Peyer's patch (tissue), 4 donors: Measurements from ENCODE around the gene ACSL5. TPM values are rescaled to one million over a fixed set of nuclear protein-coding genes. Genes with fewer than 3 reads are reported as not detected.

Experiments
- DNase-seq, 3 donors: peaks; one replicate each; pipeline ENCODE4 v3.0.0-alpha.2; 2017 to 2019
- H3K27ac ChIP-seq, 4 donors: fragments of 200-600 bp; sonication (generic); one replicate each; pipeline ENCODE4 v1.5.1; 2016 to 2019
- H3K27me3 ChIP-seq, 2 donors: fragments of 200-600 bp; sonication (generic); one replicate each; pipeline ENCODE4 v1.5.1; 2019
- H3K36me3 ChIP-seq, 3 donors: fragments of 200-600 bp; sonication (generic); one replicate each; pipeline ENCODE4 v1.5.1; 2016 to 2019
- H3K4me1 ChIP-seq, 4 donors: fragments of 200-600 bp; sonication (generic); one replicate each; pipeline ENCODE4 v1.5.1; 2016 to 2019
- H3K4me3 ChIP-seq, 4 donors: fragments of 200-600 bp; sonication (generic); 1 replicate in 3 of 4; 2 replicates in 1 of 4; pipeline ENCODE4 v1.5.1; 2016 to 2019; ENCODE audit warnings: mild to moderate bottlenecking in 1 of 4
- H3K9me3 ChIP-seq, 4 donors: fragments of 200-600 bp; sonication (generic); one replicate each; pipeline ENCODE4 v1.5.1; 2016 to 2019; ENCODE audit warnings: mild to moderate bottlenecking in 1 of 4
- POLR2A ChIP-seq, 2 donors: fragments of 450-650 bp; IDR thresholded peaks; one replicate each; pipeline ENCODE4 v1.5.1; 2017; ENCODE audit warnings: antibody characterized with exemption in 2 of 2, mild to moderate bottlenecking in 2 of 2, moderate library complexity in 2 of 2
- total RNA-seq, 4 donors: library from RNA; depleted of rRNA; stranded (reverse); fragments of >200 nt; gene quantifications; one replicate each; pipeline ENCODE4 v1.1.0, GENCODE V29; 2016
- TF ChIP-seq, protein P1 (sequence below), 6 experiments: fragments of 450-650 bp in 4 of 6; fragments of 200-600 bp in 2 of 6; sonication (generic) in 1 of 6; IDR thresholded peaks; one replicate each; pipeline ENCODE4 v1.5.1; 2017 to 2019; ENCODE audit warnings: antibody characterized with exemption in 6 of 6, mild to moderate bottlenecking in 3 of 6, moderate library complexity in 1 of 6

ACSL5 gene
- total RNA-seq, 4 donors from 2014 or later: 133 to 1,137 (median 595) TPM

DNA sequence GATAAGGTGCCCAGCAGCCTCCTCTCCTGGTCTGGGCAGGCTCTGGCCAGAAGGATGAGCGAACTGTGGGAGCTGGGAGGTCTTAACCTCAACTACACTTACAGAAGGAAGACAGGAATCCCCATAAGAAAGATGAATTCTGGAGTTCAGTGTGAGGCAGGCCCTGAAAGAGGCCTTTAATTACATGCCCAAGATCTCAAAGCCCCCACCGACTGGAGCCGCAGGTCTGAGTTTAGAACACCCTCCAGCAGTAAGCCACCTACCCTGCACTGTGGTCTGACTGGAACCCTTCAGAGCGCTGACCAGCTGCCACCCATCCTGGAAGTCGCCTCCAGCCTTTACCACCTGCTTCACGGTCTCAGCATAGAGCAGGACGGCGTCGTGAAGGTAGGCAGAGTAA lies 28.2 kb upstream of the ACSL5 start:
- no peaks in the 10 kb centered on the region for H3K36me3 ChIP-seq
- H3K27ac ChIP-seq: no peak overlapping the region
- H3K4me3 ChIP-seq: no peak overlapping the region
- H3K27me3 ChIP-seq: no peaks in the 10 kb centered on the region
- no peaks in the 10 kb centered on the region for H3K4me1 ChIP-seq
- no peaks in the 10 kb centered on the region for H3K9me3 ChIP-seq
- TF ChIP-seq, protein P1, sequence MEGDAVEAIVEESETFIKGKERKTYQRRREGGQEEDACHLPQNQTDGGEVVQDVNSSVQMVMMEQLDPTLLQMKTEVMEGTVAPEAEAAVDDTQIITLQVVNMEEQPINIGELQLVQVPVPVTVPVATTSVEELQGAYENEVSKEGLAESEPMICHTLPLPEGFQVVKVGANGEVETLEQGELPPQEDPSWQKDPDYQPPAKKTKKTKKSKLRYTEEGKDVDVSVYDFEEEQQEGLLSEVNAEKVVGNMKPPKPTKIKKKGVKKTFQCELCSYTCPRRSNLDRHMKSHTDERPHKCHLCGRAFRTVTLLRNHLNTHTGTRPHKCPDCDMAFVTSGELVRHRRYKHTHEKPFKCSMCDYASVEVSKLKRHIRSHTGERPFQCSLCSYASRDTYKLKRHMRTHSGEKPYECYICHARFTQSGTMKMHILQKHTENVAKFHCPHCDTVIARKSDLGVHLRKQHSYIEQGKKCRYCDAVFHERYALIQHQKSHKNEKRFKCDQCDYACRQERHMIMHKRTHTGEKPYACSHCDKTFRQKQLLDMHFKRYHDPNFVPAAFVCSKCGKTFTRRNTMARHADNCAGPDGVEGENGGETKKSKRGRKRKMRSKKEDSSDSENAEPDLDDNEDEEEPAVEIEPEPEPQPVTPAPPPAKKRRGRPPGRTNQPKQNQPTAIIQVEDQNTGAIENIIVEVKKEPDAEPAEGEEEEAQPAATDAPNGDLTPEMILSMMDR (IDR thresholded peaks at IDR 0.05): no peak
- no peak for TF ChIP-seq POLR2A (IDR thresholded peaks at IDR 0.05)
- no peak for DNase-seq

DNA sequence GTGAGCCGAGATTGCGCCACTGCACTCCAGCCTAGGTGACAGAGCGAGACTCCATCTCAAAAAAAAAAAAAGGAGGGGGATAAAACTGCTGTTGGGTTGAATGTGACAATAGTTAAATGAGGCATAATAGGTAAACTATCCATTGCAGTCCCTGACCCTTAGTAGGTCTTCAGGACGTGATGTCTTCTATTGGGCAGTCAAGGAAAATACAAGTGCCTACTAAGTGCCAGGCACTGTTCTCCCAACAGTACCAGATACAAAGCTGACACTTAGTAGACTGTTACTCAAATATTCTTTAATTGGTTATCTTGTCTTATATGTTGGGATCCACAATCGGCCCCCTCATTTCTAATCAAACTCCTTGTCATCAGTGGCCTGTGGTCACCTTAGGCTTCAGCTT lies 27.1 kb upstream of the ACSL5 start:
- H3K9me3 ChIP-seq: no peaks in the 10 kb centered on the region
- H3K27me3 ChIP-seq: no peaks in the 10 kb centered on the region
- no peak for DNase-seq
- H3K36me3 ChIP-seq: no peaks in the 10 kb centered on the region
- H3K27ac ChIP-seq: no peak overlapping the region
- no peak overlapping the region for H3K4me3 ChIP-seq
- TF ChIP-seq POLR2A (IDR thresholded peaks at IDR 0.05): no peak
- TF ChIP-seq, protein P1 (IDR thresholded peaks at IDR 0.05): no peak
- H3K4me1 ChIP-seq: no peaks in the 10 kb centered on the region

DNA sequence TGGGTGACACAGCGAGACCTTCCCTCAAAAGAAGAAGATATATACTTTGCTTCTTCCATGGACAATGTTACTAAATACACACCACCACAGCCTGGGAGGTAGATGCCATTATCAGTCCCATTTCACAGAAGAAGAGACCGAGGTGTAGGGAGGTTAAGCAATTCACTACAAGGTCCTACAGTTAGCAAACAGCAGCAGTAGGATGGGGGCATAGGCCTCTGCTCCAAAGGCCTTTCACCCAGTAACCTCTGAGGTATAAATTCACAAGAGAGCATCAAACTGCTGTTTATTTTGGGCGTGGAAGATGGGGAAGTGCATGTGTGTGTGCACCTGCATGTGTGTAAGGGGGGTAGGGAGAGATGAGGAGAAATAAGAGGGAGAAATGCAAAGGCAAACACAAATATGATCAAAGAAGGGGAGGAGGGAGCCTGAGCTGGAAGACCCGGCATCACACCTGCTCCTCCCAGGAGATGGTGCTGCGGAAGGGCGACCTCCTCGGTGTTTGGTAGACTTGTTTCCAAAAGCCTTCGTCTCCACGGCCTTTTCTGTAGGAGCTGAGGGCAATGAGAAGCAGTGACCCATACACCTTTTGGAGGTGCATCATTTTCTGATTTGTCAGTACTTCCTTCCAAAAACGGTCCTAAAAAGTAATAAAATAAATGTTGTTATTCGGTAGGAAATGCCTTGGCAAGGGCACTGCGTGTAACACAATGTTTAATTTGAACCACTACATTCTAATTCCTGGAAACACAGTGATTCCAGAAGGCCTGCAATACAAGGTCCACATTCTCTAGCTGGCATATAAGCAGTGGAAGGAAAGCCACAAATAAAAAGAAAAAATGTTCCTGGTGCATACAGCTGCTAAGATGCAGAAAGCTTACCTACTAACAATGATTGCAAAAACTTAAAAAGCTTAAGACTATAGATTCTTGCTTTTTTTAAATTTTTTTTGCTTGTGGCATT lies 25.9 kb upstream of the ACSL5 start:
- no peaks in the 10 kb centered on the region for H3K27me3 ChIP-seq
- no peaks in the 10 kb centered on the region for H3K4me1 ChIP-seq
- H3K27ac ChIP-seq: no peak overlapping the region
- H3K36me3 ChIP-seq: no peaks in the 10 kb centered on the region
- DNase-seq: no peak
- H3K9me3 ChIP-seq: no peaks in the 10 kb centered on the region
- no peak for TF ChIP-seq POLR2A (IDR thresholded peaks at IDR 0.05)
- TF ChIP-seq, protein P1 (IDR thresholded peaks at IDR 0.05): no peak
- no peak overlapping the region for H3K4me3 ChIP-seq

DNA sequence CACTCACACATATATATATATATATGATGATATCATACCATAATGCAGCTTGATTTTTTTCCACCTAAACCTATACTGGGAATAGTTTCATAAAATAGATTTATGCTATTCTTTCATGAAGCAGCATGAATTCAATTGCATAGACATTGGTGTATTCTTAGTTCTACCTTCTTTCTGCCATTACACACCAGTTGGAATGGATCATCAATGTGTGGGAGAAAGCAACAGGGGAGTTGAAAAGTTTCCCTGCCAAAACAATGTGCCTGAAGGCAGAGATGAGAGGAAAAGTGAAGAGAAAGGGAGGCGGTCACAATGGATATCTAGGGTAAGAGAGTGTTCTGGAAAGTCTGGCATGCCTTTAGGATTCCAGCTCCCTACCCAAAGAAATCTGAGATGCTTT lies 25.2 kb upstream of the ACSL5 start:
- TF ChIP-seq, protein P1 (IDR thresholded peaks at IDR 0.05): no peak
- no peak for TF ChIP-seq POLR2A (IDR thresholded peaks at IDR 0.05)
- Histone ChIP-seq H3K27me3 (no peaks in the 10 kb centered on the region), H3K4me3 (no peak overlapping the region), H3K9me3 (no peaks in the 10 kb centered on the region), H3K4me1 (no peaks in the 10 kb centered on the region), H3K27ac (no peak overlapping the region), H3K36me3 (no peaks in the 10 kb centered on the region)
- DNase-seq: no peak

DNA sequence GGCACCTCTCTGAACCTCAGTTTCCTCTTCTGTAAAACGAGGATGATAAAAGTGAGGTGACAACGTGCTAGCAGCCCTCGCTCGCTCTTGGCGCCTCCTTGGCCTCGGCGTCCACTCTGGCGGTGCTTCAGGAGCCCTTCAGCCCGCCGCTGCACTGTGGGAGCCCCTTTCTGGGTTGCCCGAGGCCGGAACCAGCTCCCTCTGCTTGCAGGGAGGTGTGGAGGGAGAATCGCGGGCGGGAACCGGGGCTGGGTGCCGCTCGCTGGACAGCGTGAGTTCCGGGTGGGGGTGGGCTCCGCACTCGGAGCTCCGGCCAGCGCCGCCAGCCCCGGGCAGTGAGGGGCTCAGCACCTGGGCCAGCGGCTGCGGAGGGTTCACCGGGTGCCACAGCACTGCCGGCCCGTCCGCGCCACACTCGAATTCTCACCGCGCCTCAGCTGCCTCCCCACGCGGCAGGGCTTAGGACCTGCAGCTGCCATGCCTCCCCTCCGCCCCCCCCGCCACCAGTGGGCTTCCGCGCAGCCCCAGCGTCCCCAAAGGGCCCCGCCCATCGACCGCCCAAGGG lies 24.3 kb upstream of the ACSL5 start:
- H3K27me3 ChIP-seq: no peaks in the 10 kb centered on the region
- TF ChIP-seq POLR2A (IDR thresholded peaks at IDR 0.05): no peak
- TF ChIP-seq, protein P1 (IDR thresholded peaks at IDR 0.05): no peak
- no peak for DNase-seq
- no peaks in the 10 kb centered on the region for H3K36me3 ChIP-seq
- no peak overlapping the region for H3K27ac ChIP-seq
- no peak overlapping the region for H3K4me3 ChIP-seq
- H3K9me3 ChIP-seq: no peaks in the 10 kb centered on the region
- H3K4me1 ChIP-seq: no peaks in the 10 kb centered on the region
